22Rv1 (cell line): Measurements from ENCODE around the gene STS.

ENCODE experiments used
- H3K27ac ChIP-seq: fragments of 450-650 bp; 2 replicates; pipeline ENCODE4 v1.5.1; 2017
- ZFX ChIP-seq: fragments of 450-650 bp; IDR thresholded peaks from 2 replicates; pipeline ENCODE4 v1.6.1; 2017; ENCODE audit warnings: antibody characterized with exemption, borderline replicate concordance
- TF ChIP-seq, protein P1 (sequence below): fragments of 450-650 bp; IDR thresholded peaks from 2 replicates; pipeline ENCODE4 v1.5.1; 2017; ENCODE audit warnings: mild to moderate bottlenecking

The STS gene, protein sequence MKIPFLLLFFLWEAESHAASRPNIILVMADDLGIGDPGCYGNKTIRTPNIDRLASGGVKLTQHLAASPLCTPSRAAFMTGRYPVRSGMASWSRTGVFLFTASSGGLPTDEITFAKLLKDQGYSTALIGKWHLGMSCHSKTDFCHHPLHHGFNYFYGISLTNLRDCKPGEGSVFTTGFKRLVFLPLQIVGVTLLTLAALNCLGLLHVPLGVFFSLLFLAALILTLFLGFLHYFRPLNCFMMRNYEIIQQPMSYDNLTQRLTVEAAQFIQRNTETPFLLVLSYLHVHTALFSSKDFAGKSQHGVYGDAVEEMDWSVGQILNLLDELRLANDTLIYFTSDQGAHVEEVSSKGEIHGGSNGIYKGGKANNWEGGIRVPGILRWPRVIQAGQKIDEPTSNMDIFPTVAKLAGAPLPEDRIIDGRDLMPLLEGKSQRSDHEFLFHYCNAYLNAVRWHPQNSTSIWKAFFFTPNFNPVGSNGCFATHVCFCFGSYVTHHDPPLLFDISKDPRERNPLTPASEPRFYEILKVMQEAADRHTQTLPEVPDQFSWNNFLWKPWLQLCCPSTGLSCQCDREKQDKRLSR

DNA sequence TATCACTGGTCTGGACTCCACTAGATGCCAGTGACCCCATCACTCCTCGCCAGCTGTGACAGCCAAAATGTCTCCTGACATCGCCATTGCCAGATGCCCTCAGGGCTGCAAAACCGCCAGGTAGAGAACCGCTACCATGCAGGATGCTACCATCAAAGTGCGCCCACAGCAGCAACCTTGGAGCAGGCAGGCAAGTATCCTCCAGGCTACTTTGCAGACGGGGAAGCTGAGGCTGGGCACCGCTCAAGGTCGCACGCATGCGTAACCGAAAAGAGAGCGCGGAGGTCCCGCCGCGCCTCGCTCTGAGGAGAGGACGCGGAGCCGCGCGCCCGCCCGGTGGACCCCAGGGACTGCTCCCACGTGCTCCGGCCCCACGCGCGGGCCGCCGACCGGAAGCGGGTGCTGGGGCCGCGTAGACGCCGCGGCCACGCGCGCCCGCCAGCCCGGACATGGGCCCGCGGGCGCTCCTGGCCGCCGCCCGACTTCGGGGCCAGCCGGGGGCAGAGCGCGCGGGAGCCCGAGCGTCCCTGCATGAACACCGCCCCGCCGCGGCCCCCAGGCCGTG is at the start of gene STS:
Gene STS, plus strand, starts transcription at position 300 of the 565 bp plus-strand sequence. CDS start 105,488 bp downstream, outside the sequence.
- H3K27ac ChIP-seq = peak within 1 kb of the TSS; percentile 80
- no peak for TF ChIP-seq ZFX
- TF ChIP-seq, protein P1, sequence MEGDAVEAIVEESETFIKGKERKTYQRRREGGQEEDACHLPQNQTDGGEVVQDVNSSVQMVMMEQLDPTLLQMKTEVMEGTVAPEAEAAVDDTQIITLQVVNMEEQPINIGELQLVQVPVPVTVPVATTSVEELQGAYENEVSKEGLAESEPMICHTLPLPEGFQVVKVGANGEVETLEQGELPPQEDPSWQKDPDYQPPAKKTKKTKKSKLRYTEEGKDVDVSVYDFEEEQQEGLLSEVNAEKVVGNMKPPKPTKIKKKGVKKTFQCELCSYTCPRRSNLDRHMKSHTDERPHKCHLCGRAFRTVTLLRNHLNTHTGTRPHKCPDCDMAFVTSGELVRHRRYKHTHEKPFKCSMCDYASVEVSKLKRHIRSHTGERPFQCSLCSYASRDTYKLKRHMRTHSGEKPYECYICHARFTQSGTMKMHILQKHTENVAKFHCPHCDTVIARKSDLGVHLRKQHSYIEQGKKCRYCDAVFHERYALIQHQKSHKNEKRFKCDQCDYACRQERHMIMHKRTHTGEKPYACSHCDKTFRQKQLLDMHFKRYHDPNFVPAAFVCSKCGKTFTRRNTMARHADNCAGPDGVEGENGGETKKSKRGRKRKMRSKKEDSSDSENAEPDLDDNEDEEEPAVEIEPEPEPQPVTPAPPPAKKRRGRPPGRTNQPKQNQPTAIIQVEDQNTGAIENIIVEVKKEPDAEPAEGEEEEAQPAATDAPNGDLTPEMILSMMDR = no peak

- no peak overlapping the region for H3K27ac ChIP-seq
- TF ChIP-seq ZFX = no peak
- TF ChIP-seq, protein P1 = no peak
Observed at GRCh38 chrX:7100022-7100421, 47.5 kb upstream of the STS start.

DNA sequence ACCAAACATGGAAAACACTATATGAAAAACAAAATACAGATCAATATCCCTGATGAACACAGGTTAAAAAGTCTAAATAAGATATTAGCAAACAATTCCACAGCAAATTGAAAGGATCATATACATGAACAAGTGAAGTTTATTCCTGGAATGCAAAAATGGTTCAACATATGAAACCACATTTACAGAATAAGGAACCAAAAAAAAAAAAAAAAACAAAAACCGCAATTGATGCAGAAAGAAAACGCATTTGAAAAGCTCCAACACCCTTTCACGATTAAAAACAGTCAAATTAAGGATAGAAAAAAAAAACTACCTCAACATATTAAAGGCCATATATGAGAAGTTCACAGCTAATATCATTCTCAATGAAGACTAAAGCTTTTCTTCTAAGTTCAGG is 45.4 kb upstream of the STS start:
- no peak for TF ChIP-seq ZFX
- TF ChIP-seq, protein P1 = no peak
- no peak overlapping the region for H3K27ac ChIP-seq

DNA sequence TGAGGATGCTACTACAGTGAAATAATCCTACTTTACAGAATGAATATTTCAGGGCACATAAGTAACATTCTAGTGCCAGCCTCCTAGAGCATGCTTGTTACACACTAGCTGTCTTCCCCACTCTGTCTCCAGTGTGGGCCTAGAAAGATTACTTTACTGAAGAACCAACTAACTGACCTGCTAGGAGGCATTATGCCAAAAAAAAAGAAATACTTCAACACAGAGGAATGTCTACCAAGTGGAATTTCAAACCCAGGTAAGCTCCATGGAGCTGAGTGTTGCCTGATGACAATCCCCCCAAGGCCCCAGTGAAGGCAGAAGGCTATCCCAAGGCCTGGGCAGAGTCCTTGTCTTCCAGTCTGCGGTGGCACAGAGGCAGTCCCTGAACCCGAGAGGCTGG is 40.9 kb upstream of the STS start:
- TF ChIP-seq, protein P1 = no peak
- no peak for TF ChIP-seq ZFX
- H3K27ac ChIP-seq = no peak overlapping the region

DNA sequence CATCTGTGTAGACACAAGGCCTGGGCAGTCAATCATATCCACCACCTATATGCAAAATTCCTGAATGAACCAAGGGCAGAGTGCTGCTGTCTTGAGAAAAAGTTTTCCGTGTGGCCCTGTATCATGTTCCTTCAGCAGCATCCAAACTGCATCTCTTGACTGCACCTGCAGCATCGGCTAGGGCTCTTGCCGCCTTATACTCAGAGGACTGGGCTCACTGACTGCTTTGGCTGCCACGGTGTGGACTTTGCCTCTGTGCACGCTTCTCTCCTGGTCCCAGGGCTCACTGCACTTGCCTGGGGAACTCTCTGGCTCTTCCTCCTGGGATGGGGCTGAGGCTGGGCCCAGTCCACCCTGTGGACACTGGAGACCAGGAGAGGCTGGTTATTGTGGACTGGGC is 39.5 kb upstream of the STS start:
- no peak for TF ChIP-seq ZFX
- TF ChIP-seq, protein P1 = no peak
- H3K27ac ChIP-seq = no peak overlapping the region

GRCh38 chrX:7109049-7109531 is 38.4 kb upstream of the STS start:
- H3K27ac ChIP-seq = no peak overlapping the region
- no peak for TF ChIP-seq ZFX
- TF ChIP-seq, protein P1 = no peak
